SK-N-SH (cell line): Measurements from ENCODE around the gene SRGAP2B. TPM values are rescaled to one million over a fixed set of nuclear protein-coding genes. Genes with fewer than 3 reads are reported as not detected.
"Not testable (repeated sequence)": the region's sequence is repeated elsewhere in the genome, so short reads cannot be mapped to it uniquely, and the experiment has no call there.

ENCODE experiments used
- CTCF ChIA-PET: fragments of 300-600, 350-600 bp; formaldehyde crosslinking; extraction: SDS; loops from one replicate; lab custom pipeline; 2021; lab: Yijun Ruan, JAX
- POLR2A ChIA-PET: fragments of 350-600 bp; sonication (Branson Sonifier 250); formaldehyde crosslinking; extraction: SDS; loops from one replicate; lab custom pipeline; 2020; ENCODE audit warnings: antibody characterized with exemption, inconsistent platforms; lab: Yijun Ruan, JAX
- DNase-seq: peaks from one replicate; pipeline ENCODE4 v3.0.0; 2012
- H2AFZ ChIP-seq: fragments of 200-600 bp; sonication (generic); 2 replicates; pipeline ENCODE4 v1.8.1; 2016; ENCODE audit warnings: antibody characterized with exemption, mild to moderate bottlenecking, low read depth
- H3F3A ChIP-seq: fragments of 200-600 bp; sonication (generic); replicated peaks from 2 replicates; pipeline ENCODE3; 2016; ENCODE audit warnings: antibody characterized with exemption, mild to moderate bottlenecking; ENCODE audit not compliant: insufficient read depth
- H3K27ac ChIP-seq, 2 experiments: fragments of 200-500 bp in 1 of 2; fragments of 200-600 bp in 1 of 2; sonication (Bioruptor generic) in 1 of 2; sonication (generic), shearing (Covaris generic) in 1 of 2; 2 replicates each; pipeline versions ENCODE4 v1.5.1 to v1.6.1; 2014 to 2016; ENCODE audit warnings: low read depth in 2 of 2, inconsistent platforms in 1 of 2, low read length in 1 of 2, mild to moderate bottlenecking in 1 of 2, mixed read lengths in 1 of 2
- H3K27me3 ChIP-seq: fragments of 200-600 bp; sonication (generic), shearing (Covaris generic); 2 replicates; pipeline ENCODE4 v1.6.1; 2016; ENCODE audit warnings: mixed run types; ENCODE audit not compliant: insufficient read depth
- H3K36me3 ChIP-seq, 2 experiments: fragments of 200-500 bp in 1 of 2; fragments of 200-600 bp in 1 of 2; sonication (Bioruptor generic) in 1 of 2; sonication (generic) in 1 of 2; replicated peaks in 1 of 2; 2 replicates each; pipeline versions ENCODE3 to v1.5.1; 2014 to 2016; ENCODE audit warnings: low read length in 1 of 2, mild to moderate bottlenecking in 1 of 2; ENCODE audit not compliant: insufficient read depth in 2 of 2, control insufficient read depth in 1 of 2
- H3K4me1 ChIP-seq, 2 experiments: fragments of 200-500 bp in 1 of 2; fragments of 200-600 bp in 1 of 2; sonication (Bioruptor generic) in 1 of 2; sonication (generic), shearing (Covaris generic) in 1 of 2; 2 replicates each; pipeline versions ENCODE4 v1.5.1 to v1.6.1; 2014 to 2016; ENCODE audit warnings: low read depth in 1 of 2, low read length in 1 of 2, mixed run types in 1 of 2; ENCODE audit not compliant: insufficient read depth in 2 of 2, control insufficient read depth in 1 of 2
- H3K4me2 ChIP-seq: fragments of 200-600 bp; sonication (generic), shearing (Covaris generic); 2 replicates; pipeline ENCODE4 v1.6.1; 2017; ENCODE audit warnings: mixed run types
- H3K4me3 ChIP-seq, 2 experiments: fragments of 200-500 bp in 1 of 2; fragments of 200-600 bp in 1 of 2; sonication (Bioruptor generic) in 1 of 2; sonication (generic), shearing (Covaris generic) in 1 of 2; 2 replicates each; pipeline versions ENCODE4 v1.5.1 to v1.8.1; 2014 to 2016; ENCODE audit warnings: low read depth in 2 of 2, inconsistent platforms in 1 of 2, low read length in 1 of 2, mild to moderate bottlenecking in 1 of 2, mixed read lengths in 1 of 2, moderate library complexity in 1 of 2
- H3K79me2 ChIP-seq: fragments of 200-600 bp; sonication (generic); 2 replicates; pipeline ENCODE4 v1.8.1; 2017; ENCODE audit warnings: mild to moderate bottlenecking; ENCODE audit not compliant: insufficient read depth
- H3K9ac ChIP-seq: fragments of 200-600 bp; sonication (generic); 2 replicates; pipeline ENCODE4 v1.6.1; 2017; ENCODE audit warnings: mixed run types
- H3K9me2 ChIP-seq: fragments of 200-600 bp; sonication (generic); 2 replicates; pipeline ENCODE4 v1.6.1; 2017; ENCODE audit warnings: mixed run types
- H3K9me3 ChIP-seq: fragments of 200-600 bp; sonication (generic); 2 replicates; pipeline ENCODE4 v1.6.1; 2017; ENCODE audit warnings: mixed run types, mild to moderate bottlenecking, moderate library complexity
- H4K20me1 ChIP-seq: fragments of 200-600 bp; sonication (generic); 2 replicates; pipeline ENCODE4 v1.6.1; 2017; ENCODE audit warnings: mild to moderate bottlenecking, mixed run types; ENCODE audit not compliant: insufficient read depth
- WGBS: methylation state at CpG from one replicate; pipeline ENCODE4 v1.1.6; 2017; ENCODE audit warnings: low lambda C conversion rate; 5-methylcytosine and 5-hydroxymethylcytosine counted together
- polyA plus RNA-seq, 3 experiments: library from polyadenylated mRNA; depleted of rRNA; stranded (reverse); fragments of >200 nt; gene quantifications; 2 replicates each; pipeline ENCODE4 v1.2.3, GENCODE V29; 2012

Gene SRGAP2B
- polyA plus RNA-seq, 1 of the 3 experiments (the other 2 are of a cell fraction): 12.3 TPM

DNA sequence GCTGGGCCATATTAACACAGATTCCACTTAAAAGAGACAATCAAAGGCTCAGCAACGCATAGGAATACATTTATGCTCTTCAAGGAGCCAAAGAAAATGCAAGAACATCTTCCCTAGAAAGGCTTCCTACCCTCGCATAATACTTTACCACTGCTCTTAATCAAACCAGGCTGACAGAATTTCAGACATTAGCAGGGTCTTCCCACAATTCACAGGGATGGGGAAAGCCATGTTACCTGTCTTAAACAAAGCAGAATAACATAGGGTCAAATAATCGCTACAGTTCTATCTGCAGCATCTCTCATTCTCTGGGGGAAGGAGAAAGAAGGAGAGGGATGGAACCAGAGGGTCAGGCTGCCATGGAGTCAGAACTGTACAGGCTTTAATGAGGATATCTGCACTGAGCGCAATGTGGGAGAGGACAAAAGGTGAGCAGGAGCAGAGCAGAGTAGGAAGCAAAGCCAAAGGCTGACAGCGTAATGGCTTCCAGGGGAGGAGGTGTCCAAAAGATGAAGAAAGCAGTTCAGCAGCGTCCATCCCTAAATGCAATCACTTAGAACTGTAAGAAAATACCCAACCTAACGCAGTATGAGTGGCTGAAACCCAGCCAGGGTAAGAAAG, 109.5 kb downstream of the SRGAP2B start:
- POLR2A ChIA-PET: not testable (repeated sequence)

DNA sequence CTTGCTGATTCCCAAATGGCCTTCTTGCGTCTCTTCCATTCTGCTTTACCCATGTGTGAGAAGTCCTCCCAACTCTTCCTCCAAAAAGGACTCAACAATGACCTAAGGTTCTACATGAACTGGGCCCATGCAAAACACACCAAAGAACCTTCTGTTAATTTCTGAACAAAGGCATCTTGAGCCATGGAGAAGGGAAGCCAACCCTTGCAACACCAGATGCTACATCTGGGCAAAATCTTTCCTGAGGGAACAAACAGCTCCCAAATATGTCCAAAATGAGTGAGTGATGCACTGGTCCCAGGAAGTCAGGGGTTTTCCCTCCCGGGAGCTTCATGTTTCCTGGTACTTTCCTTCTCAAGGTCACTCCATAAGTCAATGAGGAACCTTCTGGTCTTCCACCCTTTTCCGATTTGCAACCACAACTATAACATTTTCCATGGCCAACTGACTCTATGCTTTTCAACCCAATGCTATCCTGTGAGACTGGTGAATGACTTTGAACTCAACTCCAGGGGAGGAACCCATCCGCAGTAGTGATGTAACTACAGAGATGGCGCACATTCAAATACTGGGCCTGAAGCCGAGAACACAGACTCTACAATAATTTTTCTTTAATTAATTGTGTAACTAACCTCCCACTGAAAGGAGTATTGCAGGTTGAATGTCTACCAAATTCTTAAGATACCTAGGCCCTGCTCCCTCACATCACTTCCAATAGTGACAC, 112.2 kb downstream of the SRGAP2B start:
- DNase-seq, H3K9ac ChIP-seq, H2AFZ ChIP-seq, H3K27ac ChIP-seq, H4K20me1 ChIP-seq, H3K9me2 ChIP-seq, H3K36me3 ChIP-seq, H3K4me2 ChIP-seq, H3K9me3 ChIP-seq, H3K4me1 ChIP-seq, H3K27me3 ChIP-seq, H3K79me2 ChIP-seq, H3K4me3 ChIP-seq, POLR2A ChIA-PET, CTCF ChIA-PET, H3F3A ChIP-seq: not testable (repeated sequence)
- WGBS: 83% methylated on average over 1 of the region's 6 CpGs

More for the DNA sequence above, 109.5 kb downstream of the SRGAP2B start:
- H3K4me2 ChIP-seq, H3F3A ChIP-seq, H3K36me3 ChIP-seq, H3K79me2 ChIP-seq, H3K4me1 ChIP-seq, H3K27me3 ChIP-seq, H2AFZ ChIP-seq, H3K9ac ChIP-seq, H3K9me2 ChIP-seq, CTCF ChIA-PET, H3K27ac ChIP-seq, H3K9me3 ChIP-seq, H4K20me1 ChIP-seq, H3K4me3 ChIP-seq, DNase-seq: not testable (repeated sequence)
- 92% methylated on average over 4 of the region's 7 CpGs for WGBS

DNA sequence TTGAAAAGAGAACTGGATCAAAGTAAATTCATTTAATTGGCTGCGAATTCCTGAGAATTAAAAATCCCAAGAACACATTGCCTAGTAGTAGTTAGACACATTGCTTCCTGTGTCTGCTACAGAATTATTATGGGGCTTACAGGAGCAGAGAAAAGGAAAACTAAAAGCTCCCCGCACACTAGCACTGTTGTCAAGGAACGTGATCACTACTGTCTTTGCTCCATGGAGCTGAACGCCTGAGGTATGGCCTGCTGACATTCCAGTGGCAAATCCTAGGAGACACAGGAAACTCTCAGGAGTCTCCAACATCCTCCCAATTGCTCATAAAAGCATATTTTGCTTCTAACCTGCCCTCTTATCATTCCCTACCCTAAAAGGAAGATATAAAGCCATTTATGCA, 114.0 kb downstream of the SRGAP2B start:
- H3K27me3 ChIP-seq, H3K36me3 ChIP-seq, H4K20me1 ChIP-seq, H2AFZ ChIP-seq, H3K9ac ChIP-seq, CTCF ChIA-PET, H3K79me2 ChIP-seq, H3K9me3 ChIP-seq, H3K4me1 ChIP-seq, H3K27ac ChIP-seq, H3K4me3 ChIP-seq, H3F3A ChIP-seq, DNase-seq, H3K4me2 ChIP-seq, H3K9me2 ChIP-seq, POLR2A ChIA-PET: not testable (repeated sequence)
- WGBS: 88% methylated on average over 1 of the region's 4 CpGs

GRCh38 chr1:144979960-144980595, 115.0 kb downstream of the SRGAP2B start:
- H3K9me3 ChIP-seq, H3K9me2 ChIP-seq, DNase-seq, H3F3A ChIP-seq, POLR2A ChIA-PET, H2AFZ ChIP-seq, H3K27ac ChIP-seq, H3K27me3 ChIP-seq, H3K9ac ChIP-seq, CTCF ChIA-PET, H4K20me1 ChIP-seq, H3K4me1 ChIP-seq, H3K4me3 ChIP-seq, H3K36me3 ChIP-seq, H3K79me2 ChIP-seq, H3K4me2 ChIP-seq: not testable (repeated sequence)
- 85% methylated on average over 4 of the region's 5 CpGs for WGBS

DNA sequence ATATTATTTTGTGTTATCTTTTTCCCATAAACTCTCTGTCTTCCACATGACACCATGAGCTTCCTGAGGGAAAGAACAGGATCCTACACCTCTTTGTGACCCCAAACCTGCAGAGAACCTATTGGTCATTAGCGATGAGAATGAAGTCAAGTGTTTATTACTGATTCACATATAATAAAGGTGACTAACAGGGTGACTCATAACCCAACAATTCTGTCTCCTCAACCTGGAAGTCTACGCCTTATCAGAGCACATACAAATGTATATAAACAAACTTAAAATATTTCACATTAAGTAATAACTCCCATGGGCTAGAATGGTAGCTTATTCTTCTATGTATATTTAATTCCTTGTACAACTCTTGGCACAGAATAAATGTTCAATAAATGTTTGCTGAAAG, 117.3 kb downstream of the SRGAP2B start:
- H3K79me2 ChIP-seq, H3K4me2 ChIP-seq, H3K27ac ChIP-seq, H3F3A ChIP-seq, CTCF ChIA-PET, H3K9me2 ChIP-seq, H3K4me3 ChIP-seq, POLR2A ChIA-PET, DNase-seq, H2AFZ ChIP-seq, H3K4me1 ChIP-seq, H4K20me1 ChIP-seq, H3K9me3 ChIP-seq, H3K9ac ChIP-seq, H3K36me3 ChIP-seq, H3K27me3 ChIP-seq: not testable (repeated sequence)
- WGBS: no CpG with 5 or more reads among the region's 2 CpGs

GRCh38 chr1:144971936-144972335, 123.2 kb downstream of the SRGAP2B start:
- H3F3A ChIP-seq, H3K4me1 ChIP-seq, H3K79me2 ChIP-seq, H3K4me3 ChIP-seq, H3K9ac ChIP-seq, H4K20me1 ChIP-seq, DNase-seq, H2AFZ ChIP-seq, POLR2A ChIA-PET, H3K27me3 ChIP-seq, H3K4me2 ChIP-seq, H3K36me3 ChIP-seq, H3K9me3 ChIP-seq, H3K27ac ChIP-seq, H3K9me2 ChIP-seq, CTCF ChIA-PET: not testable (repeated sequence)
- WGBS: no CpG with 5 or more reads among the region's 3 CpGs
